B cell (primary cell): ENCODE measurements around the gene LINC00305.

Source experiments
- CTCF ChIP-seq: fragments of 200-600 bp; IDR thresholded peaks from one replicate; pipeline ENCODE4 v1.8.0; 2022; ENCODE audit warnings: antibody characterized with exemption, mild to moderate bottlenecking
- EZH2 ChIP-seq: IDR thresholded peaks from 2 replicates; pipeline ENCODE4 v1.6.1; 2012; ENCODE audit warnings: borderline replicate concordance, low read depth, mild to moderate bottlenecking, moderate library complexity, low read length; ENCODE audit not compliant: insufficient read depth, poor library complexity, severe bottlenecking

- TF ChIP-seq CTCF (no peak), EZH2 (no peak)
Measured at GRCh38 chr18:64097497-64097896, 51.4 kb downstream of the LINC00305 start.
